H9 (cell line): ENCODE results near the gene RAD1. TPM values are rescaled to one million over a fixed set of nuclear protein-coding genes. Genes with fewer than 3 reads are reported as not detected.

Source experiments
- DNase-seq: peaks from one replicate; pipeline ENCODE4 v3.0.0-alpha.2; 2017
- H2AFZ ChIP-seq: one replicate; pipeline ENCODE4 v1.6.1; 2013; ENCODE audit warnings: mild to moderate bottlenecking, low read length, control low read depth, moderate library complexity
- H2AK5ac ChIP-seq: 2 replicates; pipeline ENCODE4 v1.6.1; 2013; ENCODE audit warnings: low read length, control low read depth, mixed read lengths; ENCODE audit not compliant: insufficient read length
- H2BK120ac ChIP-seq: one replicate; pipeline ENCODE4 v1.6.1; 2013; ENCODE audit warnings: low read depth, mild to moderate bottlenecking, low read length, control low read depth, inconsistent platforms; ENCODE audit not compliant: poor library complexity, severe bottlenecking
- H2BK12ac ChIP-seq: 2 replicates; pipeline ENCODE4 v1.6.1; 2013; ENCODE audit warnings: low read length, control low read depth, mixed read lengths, low read depth; ENCODE audit not compliant: insufficient read length
- H2BK15ac ChIP-seq: 2 replicates; pipeline ENCODE4 v1.6.1; 2013; ENCODE audit warnings: low read depth, low read length, control low read depth
- H2BK20ac ChIP-seq: one replicate; pipeline ENCODE4 v1.6.1; 2013; ENCODE audit warnings: low read depth, mild to moderate bottlenecking, low read length, control low read depth, inconsistent platforms; ENCODE audit not compliant: poor library complexity, severe bottlenecking
- H2BK5ac ChIP-seq: 2 replicates; pipeline ENCODE4 v1.6.1; 2013; ENCODE audit warnings: low read length, control low read depth, mixed read lengths; ENCODE audit not compliant: insufficient read length
- H3K14ac ChIP-seq: 2 replicates; pipeline ENCODE4 v1.6.1; 2013; ENCODE audit warnings: low read length, control low read depth; ENCODE audit not compliant: insufficient read depth
- H3K18ac ChIP-seq: 2 replicates; pipeline ENCODE4 v1.6.1; 2013; ENCODE audit warnings: low read depth, mild to moderate bottlenecking, mixed read lengths, low read length, control low read depth; ENCODE audit not compliant: insufficient read length
- H3K23ac ChIP-seq: 2 replicates; pipeline ENCODE4 v1.6.1; 2013; ENCODE audit warnings: low read length, control low read depth, mixed read lengths, low read depth; ENCODE audit not compliant: insufficient read length
- H3K23me2 ChIP-seq: 2 replicates; pipeline ENCODE4 v1.6.1; 2013; ENCODE audit warnings: low read depth, mild to moderate bottlenecking, mixed read lengths, low read length, control low read depth; ENCODE audit not compliant: insufficient read length, poor library complexity, severe bottlenecking
- H3K27ac ChIP-seq: 2 replicates; pipeline ENCODE4 v1.5.1; 2013; ENCODE audit warnings: low read length, control low read depth, mixed read lengths, low read depth; ENCODE audit not compliant: insufficient read length
- H3K27me3 ChIP-seq: 2 replicates; pipeline ENCODE4 v1.6.1; 2013; ENCODE audit warnings: low read length, control low read depth, inconsistent platforms; ENCODE audit not compliant: insufficient read depth
- H3K4ac ChIP-seq: 2 replicates; pipeline ENCODE4 v1.6.1; 2013; ENCODE audit warnings: low read depth, mild to moderate bottlenecking, control low read depth, inconsistent platforms, low read length, moderate library complexity
- H3K4me1 ChIP-seq: 2 replicates; pipeline ENCODE4 v1.6.1; 2013; ENCODE audit warnings: low read length, control low read depth, inconsistent platforms; ENCODE audit not compliant: insufficient read depth
- H3K4me2 ChIP-seq: 2 replicates; pipeline ENCODE4 v1.6.1; 2013; ENCODE audit warnings: low read length, control low read depth, mixed read lengths; ENCODE audit not compliant: insufficient read length, insufficient read depth
- H3K56ac ChIP-seq: 2 replicates; pipeline ENCODE4 v1.6.1; 2013; ENCODE audit warnings: low read depth, mild to moderate bottlenecking, mixed read lengths, low read length, control low read depth; ENCODE audit not compliant: insufficient read length
- H3K79me1 ChIP-seq: 2 replicates; pipeline ENCODE4 v1.6.1; 2013; ENCODE audit warnings: low read depth, mild to moderate bottlenecking, moderate library complexity, low read length, control low read depth, inconsistent platforms; ENCODE audit not compliant: insufficient read depth, poor library complexity, severe bottlenecking
- H3K79me2 ChIP-seq: 2 replicates; pipeline ENCODE4 v1.6.1; 2013; ENCODE audit warnings: low read length, control low read depth, inconsistent platforms; ENCODE audit not compliant: insufficient read depth
- H3K9ac ChIP-seq: 2 replicates; pipeline ENCODE4 v1.6.1; 2013; ENCODE audit warnings: low read length, control low read depth, mixed read lengths; ENCODE audit not compliant: insufficient read length; ENCODE audit errors: extremely low read depth
- H3K9me3 ChIP-seq: one replicate; pipeline ENCODE4 v1.6.1; 2013; ENCODE audit warnings: low read depth, low read length, inconsistent platforms; ENCODE audit not compliant: control insufficient read depth
- H3T11ph ChIP-seq: one replicate; pipeline ENCODE4 v1.6.1; 2013; ENCODE audit warnings: mild to moderate bottlenecking, low read length, control low read depth, inconsistent platforms
- H4K20me1 ChIP-seq: one replicate; pipeline ENCODE4 v1.6.1; 2013; ENCODE audit not compliant: control insufficient read depth, insufficient read length, insufficient read depth
- H4K5ac ChIP-seq: 2 replicates; pipeline ENCODE4 v1.6.1; 2013; ENCODE audit warnings: low read depth, mild to moderate bottlenecking, mixed read lengths, low read length, control low read depth; ENCODE audit not compliant: insufficient read length
- H4K8ac ChIP-seq: replicated peaks from 2 replicates; pipeline ENCODE4 v1.6.1; 2013; ENCODE audit warnings: low read length, control low read depth, mixed read lengths, low read depth; ENCODE audit not compliant: insufficient read length
- H4K91ac ChIP-seq: 2 replicates; pipeline ENCODE4 v1.6.1; 2013; ENCODE audit warnings: low read depth, mild to moderate bottlenecking, moderate library complexity, mixed read lengths, low read length, control low read depth; ENCODE audit not compliant: insufficient read length
- H3K27ac Mint-ChIP-seq, 3 experiments: 2 replicates in 2 of 3; 3 replicates in 1 of 3; pipeline ENCODE4 v1.8.0; 2020 to 2021; ENCODE audit warnings: mixed read lengths in 3 of 3, mild to moderate bottlenecking in 1 of 3, moderate library complexity in 1 of 3
- H3K27me3 Mint-ChIP-seq: 2 replicates; pipeline ENCODE4 v1.8.0; 2021; ENCODE audit warnings: low read depth, mild to moderate bottlenecking, moderate library complexity, mixed read lengths
- H3K36me3 Mint-ChIP-seq, 3 experiments: 2 replicates in 2 of 3; 3 replicates in 1 of 3; pipeline ENCODE4 v1.8.0; 2020 to 2021; ENCODE audit warnings: low read depth in 3 of 3, mixed read lengths in 3 of 3; ENCODE audit not compliant: insufficient read depth in 1 of 3
- H3K4me1 Mint-ChIP-seq, 2 experiments: 2 replicates each; pipeline ENCODE4 v1.8.0; 2020; ENCODE audit warnings: mixed read lengths in 2 of 2
- H3K4me3 Mint-ChIP-seq, 2 experiments: 2 replicates in 1 of 2; 3 replicates in 1 of 2; pipeline ENCODE4 v1.8.0; 2020 to 2021; ENCODE audit warnings: mild to moderate bottlenecking in 2 of 2, mixed read lengths in 2 of 2, moderate library complexity in 1 of 2
- H3K9me3 Mint-ChIP-seq, 2 experiments: 2 replicates in 1 of 2; 3 replicates in 1 of 2; pipeline ENCODE4 v1.8.0; 2020; ENCODE audit warnings: mild to moderate bottlenecking in 2 of 2, mixed read lengths in 2 of 2, moderate library complexity in 1 of 2
- WGBS: extraction: QIAGEN DNeasy Blood & Tissue Kit; methylation state at CpG from one replicate; pipeline ENCODE4 v1.1.7; 2013; ENCODE audit warnings: missing lambda C conversion rate, low lambda C conversion rate, mixed read lengths; ENCODE audit not compliant: insufficient read length; ENCODE audit errors: extremely low coverage; 5-methylcytosine and 5-hydroxymethylcytosine counted together
- total RNA-seq: library from RNA; stranded (reverse); gene quantifications from 2 replicates; pipeline ENCODE4 v1.2.1, GENCODE V29; 2021
- TF ChIP-seq, protein P1 (sequence below): fragments of 200-600 bp; sonication (generic); conservative IDR thresholded peaks from 3 replicates; pipeline ENCODE4 v1.8.0; 2021; ENCODE audit warnings: antibody characterized with exemption, mild to moderate bottlenecking

The RAD1 gene
- total RNA-seq, 1 experiment from 2014 or later, result 39.5 TPM

DNA sequence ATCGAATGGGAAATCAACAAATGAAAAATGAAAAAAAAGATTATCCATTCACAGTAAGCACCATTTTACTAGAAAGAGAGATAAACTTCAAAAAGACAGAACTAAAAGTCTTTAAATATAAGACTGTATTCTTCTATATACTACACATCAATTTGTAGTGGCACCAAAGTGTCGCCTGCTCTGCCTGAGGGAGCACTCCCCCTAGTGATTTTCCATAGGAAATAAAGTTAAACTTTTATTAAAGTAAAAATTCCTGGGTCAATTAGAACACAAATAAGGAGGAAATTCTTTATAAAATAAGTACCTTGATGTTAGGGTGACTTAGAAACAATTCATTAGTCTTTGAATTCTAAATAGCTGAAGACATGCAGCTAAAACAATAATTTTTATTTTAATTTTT is 9.7 kb downstream of the RAD1 start:
- no peak overlapping the region for H3K23ac ChIP-seq
- no peak overlapping the region for H3K4me2 ChIP-seq
- Mint-ChIP-seq H3K27me3 (no peaks in the 10 kb centered on the region), H3K36me3 (peaks cover 20 to 52% (median 43%) of the 10 kb centered on the region in 3 experiments; a peak in 6 of 7 replicates), H3K9me3 (no peaks in the 10 kb centered on the region), H3K4me1 (no peaks in the 10 kb centered on the region), H3K4me3 (no peak overlapping the region), H3K27ac (no peak overlapping the region)
- H2BK15ac ChIP-seq, result no peak overlapping the region
- no peak overlapping the region for H2AFZ ChIP-seq
- no CpG with 5 or more reads among the region's 2 CpGs for WGBS
- H3K4me1 ChIP-seq, result no peaks in the 10 kb centered on the region
- no peaks in the 10 kb centered on the region for H3K9me3 ChIP-seq
- no peak overlapping the region for H3K56ac ChIP-seq
- H3K9ac ChIP-seq, result no peak overlapping the region
- H3K79me2 ChIP-seq, result no peaks in the 10 kb centered on the region
- H2BK12ac ChIP-seq, result no peak overlapping the region
- H3K27me3 ChIP-seq, result no peaks in the 10 kb centered on the region
- DNase-seq, result no peak
- no peak overlapping the region for H3K27ac ChIP-seq
- no peak overlapping the region for H2AK5ac ChIP-seq
- H2BK120ac ChIP-seq, result no peak overlapping the region
- H4K8ac ChIP-seq, result no peak overlapping the region
- H3K4ac ChIP-seq, result no peak overlapping the region
- TF ChIP-seq, protein P1, sequence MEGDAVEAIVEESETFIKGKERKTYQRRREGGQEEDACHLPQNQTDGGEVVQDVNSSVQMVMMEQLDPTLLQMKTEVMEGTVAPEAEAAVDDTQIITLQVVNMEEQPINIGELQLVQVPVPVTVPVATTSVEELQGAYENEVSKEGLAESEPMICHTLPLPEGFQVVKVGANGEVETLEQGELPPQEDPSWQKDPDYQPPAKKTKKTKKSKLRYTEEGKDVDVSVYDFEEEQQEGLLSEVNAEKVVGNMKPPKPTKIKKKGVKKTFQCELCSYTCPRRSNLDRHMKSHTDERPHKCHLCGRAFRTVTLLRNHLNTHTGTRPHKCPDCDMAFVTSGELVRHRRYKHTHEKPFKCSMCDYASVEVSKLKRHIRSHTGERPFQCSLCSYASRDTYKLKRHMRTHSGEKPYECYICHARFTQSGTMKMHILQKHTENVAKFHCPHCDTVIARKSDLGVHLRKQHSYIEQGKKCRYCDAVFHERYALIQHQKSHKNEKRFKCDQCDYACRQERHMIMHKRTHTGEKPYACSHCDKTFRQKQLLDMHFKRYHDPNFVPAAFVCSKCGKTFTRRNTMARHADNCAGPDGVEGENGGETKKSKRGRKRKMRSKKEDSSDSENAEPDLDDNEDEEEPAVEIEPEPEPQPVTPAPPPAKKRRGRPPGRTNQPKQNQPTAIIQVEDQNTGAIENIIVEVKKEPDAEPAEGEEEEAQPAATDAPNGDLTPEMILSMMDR, result peak; percentile 69
- no peak overlapping the region for H4K91ac ChIP-seq
- no peaks in the 10 kb centered on the region for H3K79me1 ChIP-seq
- H4K5ac ChIP-seq, result no peak overlapping the region
- no peaks in the 10 kb centered on the region for H4K20me1 ChIP-seq
- no peak overlapping the region for H3T11ph ChIP-seq
- no peak overlapping the region for H3K18ac ChIP-seq
- no peak overlapping the region for H2BK5ac ChIP-seq
- H3K14ac ChIP-seq, result no peak overlapping the region
- H2BK20ac ChIP-seq, result no peak overlapping the region
- no peaks in the 10 kb centered on the region for H3K23me2 ChIP-seq
